RWPE2 (cell line): Measurements from ENCODE around the gene NRAP.

Experiments
- ATAC-seq: fragments of 200-7000 bp; cut with Tn5 transposase; 3 replicates; pipeline ENCODE4 v1.9.1; 2021; ENCODE audit warnings: low read depth
- DNase-seq: peaks from one replicate; pipeline ENCODE4 v3.0.0-alpha.2; 2020; ENCODE audit warnings: low spot score
- H3K27ac ChIP-seq: fragments of 450-650 bp; 2 replicates; pipeline ENCODE4 v1.5.1; 2017; ENCODE audit warnings: mild to moderate bottlenecking; ENCODE audit not compliant: poor library complexity, severe bottlenecking
- H3K27me3 ChIP-seq: fragments of 250-450 bp; sonication (Bioruptor Pico); 2 replicates; pipeline ENCODE4 v1.5.1; 2021; ENCODE audit warnings: mild to moderate bottlenecking, moderate library complexity; ENCODE audit not compliant: insufficient read depth, poor library complexity, severe bottlenecking
- H3K36me3 ChIP-seq: fragments of 250-450 bp; sonication (Bioruptor Pico); 2 replicates; pipeline ENCODE4 v1.5.1; 2020; ENCODE audit warnings: low read depth, mild to moderate bottlenecking, moderate library complexity
- H3K4me1 ChIP-seq: fragments of 250-450 bp; sonication (Bioruptor Pico); 2 replicates; pipeline ENCODE4 v1.5.1; 2021; ENCODE audit warnings: mild to moderate bottlenecking, moderate library complexity; ENCODE audit not compliant: insufficient read depth, poor library complexity, severe bottlenecking
- H3K4me3 ChIP-seq: fragments of 250-450 bp; sonication (Bioruptor Pico); 2 replicates; pipeline ENCODE4 v1.5.1; 2021; ENCODE audit warnings: mild to moderate bottlenecking, moderate library complexity; ENCODE audit not compliant: severe bottlenecking
- H3K9me3 ChIP-seq: fragments of 250-450 bp; sonication (Bioruptor Pico); 2 replicates; pipeline ENCODE4 v1.5.1; 2021; ENCODE audit warnings: mild to moderate bottlenecking, moderate library complexity; ENCODE audit not compliant: severe bottlenecking
- TF ChIP-seq, protein P1 (sequence below): fragments of 450-650 bp; IDR thresholded peaks from one replicate; pipeline ENCODE4 v1.5.1; 2017; ENCODE audit warnings: mild to moderate bottlenecking, moderate library complexity; ENCODE audit not compliant: poor library complexity, severe bottlenecking

The NRAP gene

GRCh38 chr10:113628607-113629153 lies 35.2 kb downstream of the NRAP start:
- no peak for DNase-seq
- ATAC-seq, result no peak
- Histone ChIP-seq H3K9me3 (no peaks in the 10 kb centered on the region), H3K27me3 (no peaks in the 10 kb centered on the region), H3K4me3 (no peak overlapping the region), H3K4me1 (no peaks in the 10 kb centered on the region), H3K36me3 (no peaks in the 10 kb centered on the region), H3K27ac (no peak overlapping the region)
- TF ChIP-seq, protein P1, sequence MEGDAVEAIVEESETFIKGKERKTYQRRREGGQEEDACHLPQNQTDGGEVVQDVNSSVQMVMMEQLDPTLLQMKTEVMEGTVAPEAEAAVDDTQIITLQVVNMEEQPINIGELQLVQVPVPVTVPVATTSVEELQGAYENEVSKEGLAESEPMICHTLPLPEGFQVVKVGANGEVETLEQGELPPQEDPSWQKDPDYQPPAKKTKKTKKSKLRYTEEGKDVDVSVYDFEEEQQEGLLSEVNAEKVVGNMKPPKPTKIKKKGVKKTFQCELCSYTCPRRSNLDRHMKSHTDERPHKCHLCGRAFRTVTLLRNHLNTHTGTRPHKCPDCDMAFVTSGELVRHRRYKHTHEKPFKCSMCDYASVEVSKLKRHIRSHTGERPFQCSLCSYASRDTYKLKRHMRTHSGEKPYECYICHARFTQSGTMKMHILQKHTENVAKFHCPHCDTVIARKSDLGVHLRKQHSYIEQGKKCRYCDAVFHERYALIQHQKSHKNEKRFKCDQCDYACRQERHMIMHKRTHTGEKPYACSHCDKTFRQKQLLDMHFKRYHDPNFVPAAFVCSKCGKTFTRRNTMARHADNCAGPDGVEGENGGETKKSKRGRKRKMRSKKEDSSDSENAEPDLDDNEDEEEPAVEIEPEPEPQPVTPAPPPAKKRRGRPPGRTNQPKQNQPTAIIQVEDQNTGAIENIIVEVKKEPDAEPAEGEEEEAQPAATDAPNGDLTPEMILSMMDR, result no peak

DNA sequence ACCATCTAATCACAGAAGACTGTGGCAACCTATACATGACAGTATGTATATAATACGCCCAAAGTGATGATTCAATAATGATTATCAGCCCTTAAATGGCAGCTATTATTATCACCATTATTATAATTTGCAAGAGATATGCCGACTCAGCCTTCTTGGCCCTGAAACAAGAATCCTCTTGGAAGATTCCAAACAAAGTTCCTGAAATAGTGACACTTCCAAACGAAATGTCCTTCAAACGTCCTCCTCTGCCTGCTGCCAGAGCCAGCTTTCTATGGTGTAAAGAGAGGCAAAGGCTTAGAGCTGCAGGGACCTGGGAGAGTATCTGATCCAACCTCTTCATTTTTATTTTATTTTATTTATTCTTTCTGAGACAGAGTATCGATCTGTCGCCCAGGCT lies 36.0 kb downstream of the NRAP start:
- no peak overlapping the region for H3K4me3 ChIP-seq
- no peaks in the 10 kb centered on the region for H3K4me1 ChIP-seq
- no peak for DNase-seq
- TF ChIP-seq, protein P1, result no peak
- H3K27ac ChIP-seq, result no peak overlapping the region
- ATAC-seq, result no peak
- no peaks in the 10 kb centered on the region for H3K36me3 ChIP-seq
- no peaks in the 10 kb centered on the region for H3K9me3 ChIP-seq
- peaks cover 3% of the 10 kb centered on the region for H3K27me3 ChIP-seq

DNA sequence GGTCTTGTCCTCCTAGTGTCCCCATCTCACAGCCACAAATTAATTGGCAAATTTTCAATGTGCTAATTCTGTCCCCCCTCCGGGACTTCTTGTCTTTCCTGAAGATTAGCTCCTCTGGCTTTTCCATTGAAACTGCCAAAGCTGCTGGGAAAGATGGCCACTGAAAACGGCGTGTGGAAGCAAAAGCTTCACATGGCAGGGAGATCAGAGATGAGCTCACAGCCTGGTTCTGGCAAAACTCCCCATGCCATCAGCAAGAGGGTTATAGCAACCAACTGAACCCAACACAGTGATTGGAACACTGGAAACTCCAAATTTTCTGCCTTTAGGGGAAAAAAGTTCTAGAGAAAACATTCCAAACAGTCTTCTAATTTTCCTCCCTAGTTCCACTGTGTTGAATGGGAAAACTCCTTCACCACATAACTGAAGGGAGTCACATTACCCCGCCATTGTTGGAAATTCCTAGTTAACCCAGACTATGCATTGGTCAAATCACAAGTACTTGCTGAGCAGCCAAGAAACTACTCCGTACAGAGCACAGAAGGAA lies 37.0 kb downstream of the NRAP start:
- Histone ChIP-seq H3K27ac (no peak overlapping the region), H3K9me3 (no peaks in the 10 kb centered on the region), H3K4me1 (no peaks in the 10 kb centered on the region), H3K27me3 (peaks cover 11% of the 10 kb centered on the region), H3K36me3 (no peaks in the 10 kb centered on the region), H3K4me3 (no peak overlapping the region)
- DNase-seq (no peak), ATAC-seq (no peak)
- TF ChIP-seq, protein P1, result no peak

- DNase-seq (no peak), ATAC-seq (no peak)
- H3K27me3 ChIP-seq, result peaks cover 13% of the 10 kb centered on the region
- H3K36me3 ChIP-seq, result no peaks in the 10 kb centered on the region
- no peak overlapping the region for H3K4me3 ChIP-seq
- no peak overlapping the region for H3K27ac ChIP-seq
- TF ChIP-seq, protein P1, result no peak
- no peaks in the 10 kb centered on the region for H3K4me1 ChIP-seq
- H3K9me3 ChIP-seq, result no peaks in the 10 kb centered on the region
Measured at GRCh38 chr10:113625461-113626186, 38.2 kb downstream of the NRAP start.

DNA sequence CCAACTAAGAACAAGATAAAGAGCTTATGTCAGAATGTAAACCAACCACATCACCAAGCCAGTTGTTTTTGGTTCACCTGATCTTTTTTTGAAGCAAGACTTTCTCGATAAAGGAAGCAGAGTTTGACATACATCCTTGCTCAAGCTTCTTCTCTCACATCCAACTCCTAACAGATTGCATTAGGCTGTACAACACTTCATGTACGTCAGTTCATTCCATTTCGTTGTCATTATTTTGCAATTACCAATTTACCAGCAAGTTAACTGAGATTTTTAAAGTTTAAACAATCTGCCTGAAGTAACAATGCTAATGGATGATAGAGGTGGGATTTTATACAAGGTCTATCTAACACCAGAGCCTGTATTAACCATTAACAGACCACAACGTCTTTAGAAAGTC lies 41.0 kb downstream of the NRAP start:
- Histone ChIP-seq H3K36me3 (no peaks in the 10 kb centered on the region), H3K27me3 (peaks cover 13% of the 10 kb centered on the region), H3K4me3 (no peak overlapping the region), H3K9me3 (no peaks in the 10 kb centered on the region), H3K4me1 (no peaks in the 10 kb centered on the region), H3K27ac (no peak overlapping the region)
- DNase-seq, result no peak
- TF ChIP-seq, protein P1, result no peak
- ATAC-seq, result no peak
